GM12801 (cell line): ENCODE measurements around the gene TCF12.

Experiments
- TF ChIP-seq, protein P1 (sequence below): IDR thresholded peaks from one replicate; pipeline ENCODE4 v1.5.1; 2011; ENCODE audit warnings: control low read depth; ENCODE audit not compliant: insufficient read length; ENCODE audit errors: extremely low read depth

The TCF12 gene

DNA sequence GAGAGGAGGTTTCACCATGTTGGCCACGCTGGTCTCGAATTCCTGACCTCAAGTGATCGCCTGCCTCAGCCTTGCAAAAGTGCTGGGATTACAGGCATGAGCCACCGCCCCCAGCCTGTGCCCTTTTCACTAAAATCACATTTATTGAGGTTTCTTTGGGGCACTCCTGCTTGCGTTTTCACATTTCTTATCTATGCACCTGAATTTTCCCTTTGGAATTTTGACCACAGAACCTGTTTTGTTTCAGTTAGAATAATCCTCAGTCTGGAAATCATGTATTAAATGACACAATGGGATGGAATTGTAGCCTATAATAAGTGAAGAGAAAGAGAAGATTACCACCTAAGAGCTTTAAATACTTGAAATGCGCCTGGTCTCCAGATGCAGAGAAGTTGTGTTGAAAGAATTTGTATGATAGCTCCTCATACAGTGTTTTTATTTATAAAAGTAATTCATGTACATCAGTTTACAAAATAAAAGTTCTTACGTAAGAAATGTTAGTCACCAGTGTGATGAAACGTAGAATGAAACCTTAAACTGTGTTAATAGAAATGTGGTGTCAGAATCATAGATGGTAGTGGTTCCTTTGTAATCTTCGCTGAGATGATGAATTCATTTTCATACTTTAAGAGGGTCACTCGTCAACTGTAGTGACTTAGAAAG, 107.0 kb downstream of the TCF12 start:
- TF ChIP-seq, protein P1, sequence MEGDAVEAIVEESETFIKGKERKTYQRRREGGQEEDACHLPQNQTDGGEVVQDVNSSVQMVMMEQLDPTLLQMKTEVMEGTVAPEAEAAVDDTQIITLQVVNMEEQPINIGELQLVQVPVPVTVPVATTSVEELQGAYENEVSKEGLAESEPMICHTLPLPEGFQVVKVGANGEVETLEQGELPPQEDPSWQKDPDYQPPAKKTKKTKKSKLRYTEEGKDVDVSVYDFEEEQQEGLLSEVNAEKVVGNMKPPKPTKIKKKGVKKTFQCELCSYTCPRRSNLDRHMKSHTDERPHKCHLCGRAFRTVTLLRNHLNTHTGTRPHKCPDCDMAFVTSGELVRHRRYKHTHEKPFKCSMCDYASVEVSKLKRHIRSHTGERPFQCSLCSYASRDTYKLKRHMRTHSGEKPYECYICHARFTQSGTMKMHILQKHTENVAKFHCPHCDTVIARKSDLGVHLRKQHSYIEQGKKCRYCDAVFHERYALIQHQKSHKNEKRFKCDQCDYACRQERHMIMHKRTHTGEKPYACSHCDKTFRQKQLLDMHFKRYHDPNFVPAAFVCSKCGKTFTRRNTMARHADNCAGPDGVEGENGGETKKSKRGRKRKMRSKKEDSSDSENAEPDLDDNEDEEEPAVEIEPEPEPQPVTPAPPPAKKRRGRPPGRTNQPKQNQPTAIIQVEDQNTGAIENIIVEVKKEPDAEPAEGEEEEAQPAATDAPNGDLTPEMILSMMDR, result no peak

DNA sequence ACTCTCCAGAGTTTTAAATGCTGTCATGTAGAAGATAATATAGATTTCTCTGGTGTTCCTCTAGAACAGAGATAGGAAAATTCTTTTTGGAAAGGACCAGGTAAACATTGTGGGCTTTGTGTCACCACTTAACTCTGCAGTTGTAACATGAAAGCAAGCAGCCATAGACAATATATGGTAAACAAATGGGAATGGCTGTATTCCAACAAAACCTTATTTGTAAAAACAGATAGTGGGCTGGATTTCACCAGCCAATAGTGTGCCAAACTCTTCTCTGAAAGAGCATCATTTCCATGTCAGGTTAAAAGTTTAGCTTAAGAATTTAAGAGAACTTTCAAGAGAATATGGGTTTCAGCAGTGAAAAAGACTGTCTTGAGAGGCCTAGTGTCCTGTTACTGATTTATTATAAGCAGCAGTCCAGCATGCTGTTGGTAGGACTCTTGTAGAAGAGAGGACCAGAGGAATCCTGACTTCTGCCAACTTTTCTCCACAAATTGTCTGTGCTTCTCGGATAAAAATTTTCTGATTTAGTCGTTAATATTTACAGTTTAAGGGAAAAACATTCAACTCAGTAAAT, 107.7 kb downstream of the TCF12 start:
- TF ChIP-seq, protein P1, result no peak

DNA sequence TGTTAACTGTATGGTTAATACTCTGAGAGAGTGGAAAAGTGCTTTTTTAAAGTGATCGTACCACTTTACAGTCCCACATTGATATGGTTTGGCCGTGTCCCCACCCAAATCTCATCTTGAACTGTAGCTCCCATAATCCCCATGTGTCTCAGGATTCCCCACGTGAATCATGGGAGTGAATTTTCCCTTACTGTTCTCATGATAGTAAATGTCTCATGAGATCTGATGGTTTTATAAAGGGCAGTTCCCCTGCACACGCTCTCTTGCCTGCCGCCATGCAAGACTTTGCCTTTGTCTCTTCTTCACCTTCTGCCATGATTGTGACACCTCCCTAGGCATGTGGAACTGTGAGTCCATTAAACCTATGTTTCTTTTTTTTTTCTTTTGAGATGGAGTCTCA, 109.2 kb downstream of the TCF12 start:
- TF ChIP-seq, protein P1, result no peak

DNA sequence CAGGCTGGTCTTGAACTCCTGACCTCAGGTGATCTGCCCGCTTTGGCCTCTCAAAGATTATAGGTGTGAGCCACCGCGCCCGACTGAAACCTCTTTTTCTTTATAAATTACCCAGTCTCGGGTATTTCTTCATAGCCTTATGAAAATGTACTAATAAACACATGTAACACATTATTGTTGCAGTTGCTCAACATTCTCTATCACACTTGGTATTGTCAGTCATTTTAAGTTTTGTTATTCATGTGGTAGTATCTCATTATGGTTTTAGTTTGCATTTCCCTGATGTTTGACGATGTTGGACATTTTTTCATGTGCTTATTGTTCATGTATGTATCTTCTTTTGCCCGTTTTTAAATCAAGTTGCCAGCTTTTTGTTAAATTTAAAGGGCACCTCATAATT, 109.7 kb downstream of the TCF12 start:
- TF ChIP-seq, protein P1, result no peak

DNA sequence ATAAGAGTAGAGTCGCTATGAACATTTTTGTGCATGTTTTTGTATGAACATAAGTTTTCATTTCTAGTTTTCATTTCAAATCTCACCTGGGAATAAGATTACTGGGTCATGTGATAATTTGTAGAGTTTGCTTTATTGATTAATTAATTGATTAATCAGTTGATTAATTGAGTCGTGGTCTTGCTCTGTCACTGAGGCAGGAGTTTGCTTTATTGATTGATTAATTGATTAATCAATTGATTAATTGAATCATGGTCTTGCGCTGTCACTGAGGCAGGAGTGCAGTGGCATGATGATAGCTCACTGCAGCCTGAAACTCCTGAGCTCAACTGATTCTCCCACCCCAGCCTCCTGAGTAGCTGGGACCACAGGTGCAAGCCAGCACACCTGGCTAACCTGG, 111.6 kb downstream of the TCF12 start:
- TF ChIP-seq, protein P1, result no peak

DNA sequence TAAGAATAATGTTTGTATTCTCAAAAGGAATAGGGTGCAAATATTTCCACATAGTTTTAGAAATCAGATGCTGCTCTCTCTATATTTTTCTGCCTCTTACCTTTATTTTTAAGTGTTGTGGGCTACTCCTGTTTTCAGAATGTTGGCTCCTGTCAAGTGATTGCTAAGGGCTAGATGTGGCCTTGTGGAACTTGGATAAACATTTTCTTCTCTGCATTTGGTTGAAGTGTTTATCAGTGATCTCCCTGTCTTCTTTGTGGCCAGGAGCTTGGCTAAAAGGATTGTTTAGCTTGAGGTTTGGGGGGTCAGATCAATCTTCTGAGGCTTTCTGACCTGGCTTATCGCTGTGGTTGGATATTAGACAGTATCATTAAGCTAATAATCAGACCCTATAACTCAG, 112.6 kb downstream of the TCF12 start:
- TF ChIP-seq, protein P1, result no peak

DNA sequence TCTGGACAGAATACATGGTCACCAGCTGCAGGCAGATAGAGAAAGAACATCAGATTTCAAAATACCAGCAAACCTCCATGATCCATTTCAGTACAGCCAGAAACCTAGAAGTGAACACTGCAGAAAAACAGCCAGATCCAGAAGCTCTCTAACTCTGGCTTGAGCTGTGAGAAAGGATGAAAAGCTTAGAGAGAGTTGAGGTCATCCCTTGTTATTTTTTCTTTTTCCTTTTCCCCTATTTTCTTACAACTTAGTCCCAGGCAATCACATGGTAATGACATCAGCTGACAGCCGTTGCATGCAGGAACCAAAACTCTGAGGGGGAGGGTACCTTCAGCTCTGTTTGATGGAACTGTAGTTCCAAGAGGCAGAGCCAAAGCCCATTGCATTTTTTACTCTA, 113.2 kb downstream of the TCF12 start:
- TF ChIP-seq, protein P1, result no peak
